DND-41 (cell line): ENCODE measurements around the gene MAGI1.
A peak's percentile ranks its signal among the peaks of the same experiment; 100 is the strongest.

Experiments
- ATAC-seq: fragments of 200-7000 bp; cut with Tn5 transposase; 3 replicates; pipeline ENCODE4 v1.9.1; 2021; ENCODE audit warnings: low read depth; ENCODE audit not compliant: insufficient read depth
- DNase-seq: peaks from one replicate; pipeline ENCODE4 v3.0.0-alpha.2; 2020
- H2AFZ ChIP-seq: 2 replicates; pipeline ENCODE4 v1.6.0; 2012; ENCODE audit warnings: low read depth, low read length
- H3K27ac ChIP-seq: 2 replicates; pipeline ENCODE4 v1.5.1; 2012; ENCODE audit warnings: low read length, inconsistent platforms
- H3K27me3 ChIP-seq: fragments of 200-600 bp; sonication (generic); 2 replicates; pipeline ENCODE4 v1.6.0; 2012; ENCODE audit warnings: low read length, mild to moderate bottlenecking, inconsistent platforms; ENCODE audit not compliant: insufficient read depth, poor library complexity
- H3K36me3 ChIP-seq: 2 replicates; pipeline ENCODE4 v1.5.1; 2012; ENCODE audit warnings: low read length, inconsistent platforms; ENCODE audit not compliant: insufficient read depth
- H3K4me1 ChIP-seq: 2 replicates; pipeline ENCODE4 v1.5.1; 2012; ENCODE audit warnings: mild to moderate bottlenecking, low read length; ENCODE audit not compliant: insufficient read depth
- H3K4me2 ChIP-seq: 2 replicates; pipeline ENCODE4 v1.6.0; 2012; ENCODE audit warnings: mild to moderate bottlenecking, moderate library complexity, low read length, inconsistent platforms; ENCODE audit not compliant: insufficient read depth
- H3K4me3 ChIP-seq, 2 experiments: fragments of 200-600 bp in 1 of 2; shearing (Covaris generic) in 1 of 2; 2 replicates each; pipeline ENCODE4 v1.5.1; 2012 to 2016; ENCODE audit warnings: inconsistent platforms in 2 of 2, low read length in 2 of 2, mild to moderate bottlenecking in 2 of 2, low read depth in 1 of 2, moderate library complexity in 1 of 2
- H3K79me2 ChIP-seq: 2 replicates; pipeline ENCODE4 v1.6.0; 2012; ENCODE audit warnings: low read length, inconsistent platforms; ENCODE audit not compliant: insufficient read depth
- H3K9ac ChIP-seq: 2 replicates; pipeline ENCODE4 v1.6.0; 2012; ENCODE audit warnings: low read depth, mild to moderate bottlenecking, inconsistent platforms, low read length, moderate library complexity
- H3K9me3 ChIP-seq: 2 replicates; pipeline ENCODE4 v1.5.1; 2012; ENCODE audit warnings: low read length, moderate library complexity, mild to moderate bottlenecking, inconsistent platforms; ENCODE audit not compliant: insufficient read depth, severe bottlenecking
- H4K20me1 ChIP-seq: 2 replicates; pipeline ENCODE4 v1.6.0; 2012; ENCODE audit warnings: low read length; ENCODE audit not compliant: insufficient read depth
- EZH2 ChIP-seq: IDR thresholded peaks from 3 replicates; pipeline ENCODE4 v1.6.1; 2012; ENCODE audit warnings: borderline replicate concordance, low read depth, mild to moderate bottlenecking, moderate library complexity, low read length, inconsistent platforms; ENCODE audit not compliant: severe bottlenecking
- TF ChIP-seq, protein P1 (sequence below): IDR thresholded peaks from 2 replicates; pipeline ENCODE4 v1.5.1; 2012; ENCODE audit warnings: borderline replicate concordance, low read length, moderate library complexity, mild to moderate bottlenecking; ENCODE audit not compliant: poor library complexity, severe bottlenecking; ENCODE audit errors: extremely low read depth

MAGI1 gene

DNA sequence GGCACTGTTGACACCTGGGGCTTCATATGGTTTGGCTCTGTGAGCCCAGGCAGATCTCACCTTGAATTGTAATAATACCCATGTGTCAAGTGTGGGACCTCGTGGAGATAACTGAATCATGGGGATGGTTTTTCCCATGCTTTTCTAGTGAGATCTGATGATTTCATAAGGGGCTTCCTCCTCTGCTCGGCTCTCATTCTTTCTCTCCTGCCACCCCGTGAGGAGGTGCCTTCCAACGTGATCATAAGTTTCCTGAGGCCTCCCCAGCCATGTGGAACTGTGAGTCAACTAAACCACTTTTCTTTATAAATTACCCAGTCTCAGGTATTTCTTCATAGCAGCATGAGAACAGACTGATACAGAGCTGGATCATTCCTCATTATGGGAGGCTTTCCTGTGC lies 695.0 kb downstream of the MAGI1 start:
- no peak overlapping the region for H3K9ac ChIP-seq
- H2AFZ ChIP-seq: no peak overlapping the region
- H4K20me1 ChIP-seq: no peaks in the 10 kb centered on the region
- no peak for ATAC-seq
- no peak for DNase-seq
- no peaks in the 10 kb centered on the region for H3K79me2 ChIP-seq
- H3K4me2 ChIP-seq: no peak overlapping the region
- no peaks in the 10 kb centered on the region for H3K27me3 ChIP-seq
- H3K4me3 ChIP-seq: no peak overlapping the region
- TF ChIP-seq, protein P1, sequence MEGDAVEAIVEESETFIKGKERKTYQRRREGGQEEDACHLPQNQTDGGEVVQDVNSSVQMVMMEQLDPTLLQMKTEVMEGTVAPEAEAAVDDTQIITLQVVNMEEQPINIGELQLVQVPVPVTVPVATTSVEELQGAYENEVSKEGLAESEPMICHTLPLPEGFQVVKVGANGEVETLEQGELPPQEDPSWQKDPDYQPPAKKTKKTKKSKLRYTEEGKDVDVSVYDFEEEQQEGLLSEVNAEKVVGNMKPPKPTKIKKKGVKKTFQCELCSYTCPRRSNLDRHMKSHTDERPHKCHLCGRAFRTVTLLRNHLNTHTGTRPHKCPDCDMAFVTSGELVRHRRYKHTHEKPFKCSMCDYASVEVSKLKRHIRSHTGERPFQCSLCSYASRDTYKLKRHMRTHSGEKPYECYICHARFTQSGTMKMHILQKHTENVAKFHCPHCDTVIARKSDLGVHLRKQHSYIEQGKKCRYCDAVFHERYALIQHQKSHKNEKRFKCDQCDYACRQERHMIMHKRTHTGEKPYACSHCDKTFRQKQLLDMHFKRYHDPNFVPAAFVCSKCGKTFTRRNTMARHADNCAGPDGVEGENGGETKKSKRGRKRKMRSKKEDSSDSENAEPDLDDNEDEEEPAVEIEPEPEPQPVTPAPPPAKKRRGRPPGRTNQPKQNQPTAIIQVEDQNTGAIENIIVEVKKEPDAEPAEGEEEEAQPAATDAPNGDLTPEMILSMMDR: no peak
- TF ChIP-seq EZH2: no peak
- H3K4me1 ChIP-seq: no peaks in the 10 kb centered on the region
- H3K27ac ChIP-seq: no peak overlapping the region
- H3K9me3 ChIP-seq: no peaks in the 10 kb centered on the region
- no peaks in the 10 kb centered on the region for H3K36me3 ChIP-seq

DNA sequence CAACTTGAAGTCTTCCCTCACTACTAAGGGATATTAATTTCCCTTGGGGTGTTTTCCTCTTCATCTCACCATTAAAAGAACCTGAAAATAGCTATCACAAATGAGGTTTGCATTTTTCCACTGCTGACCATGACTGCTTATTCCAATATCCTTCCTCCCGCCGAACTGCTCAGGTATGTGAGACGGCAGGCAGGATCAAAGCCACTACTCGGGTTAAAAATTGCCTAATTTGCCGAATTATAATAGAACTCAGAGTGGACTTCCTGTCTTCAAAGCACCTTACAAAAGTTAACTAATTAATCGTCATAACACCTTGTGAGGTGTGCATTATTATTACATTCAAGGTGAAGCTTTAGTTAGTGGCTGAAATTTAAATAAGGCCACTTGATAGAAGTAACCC lies 695.7 kb downstream of the MAGI1 start:
- no peak overlapping the region for H3K9ac ChIP-seq
- no peaks in the 10 kb centered on the region for H3K4me1 ChIP-seq
- H2AFZ ChIP-seq: no peak overlapping the region
- H3K9me3 ChIP-seq: no peaks in the 10 kb centered on the region
- ATAC-seq (no peak), DNase-seq (no peak)
- H3K36me3 ChIP-seq: no peaks in the 10 kb centered on the region
- no peak overlapping the region for H3K27ac ChIP-seq
- TF ChIP-seq, protein P1: no peak
- no peak for TF ChIP-seq EZH2
- H3K27me3 ChIP-seq: no peaks in the 10 kb centered on the region
- no peaks in the 10 kb centered on the region for H4K20me1 ChIP-seq
- H3K79me2 ChIP-seq: no peaks in the 10 kb centered on the region
- H3K4me2 ChIP-seq: no peak overlapping the region
- H3K4me3 ChIP-seq: no peak overlapping the region

DNA sequence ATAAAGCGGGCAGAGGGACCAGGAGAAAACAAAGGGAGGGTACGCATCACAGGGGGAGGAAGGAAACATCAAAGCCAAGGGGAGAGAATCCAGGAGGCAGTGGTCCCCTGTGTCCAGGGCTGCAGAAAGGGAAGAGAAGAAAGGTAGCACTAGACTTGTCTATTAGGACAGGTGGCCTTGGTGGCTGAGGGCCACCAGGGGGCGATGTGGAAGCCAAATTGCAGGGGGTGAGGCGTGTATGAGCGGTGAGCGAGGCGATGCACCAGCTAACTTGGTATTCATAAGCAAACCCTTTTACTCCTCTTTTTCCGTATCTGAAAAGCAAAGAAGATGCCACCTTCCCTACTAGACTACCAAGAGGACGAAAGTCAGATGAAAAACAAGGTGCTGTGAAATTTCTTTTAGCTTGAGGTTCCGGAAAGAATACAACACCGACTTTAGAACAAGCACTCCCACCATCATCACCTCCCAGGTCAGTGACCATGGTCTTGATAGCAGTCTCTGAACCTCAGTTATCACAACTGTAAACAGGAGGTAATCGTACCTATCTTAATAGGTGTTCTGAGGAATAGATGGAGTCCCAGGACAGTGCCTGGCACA lies 696.5 kb downstream of the MAGI1 start:
- H4K20me1 ChIP-seq: no peaks in the 10 kb centered on the region
- H3K36me3 ChIP-seq: no peaks in the 10 kb centered on the region
- peak; percentile 67 for ATAC-seq
- H3K9me3 ChIP-seq: no peaks in the 10 kb centered on the region
- H2AFZ ChIP-seq: no peak overlapping the region
- H3K79me2 ChIP-seq: no peaks in the 10 kb centered on the region
- no peaks in the 10 kb centered on the region for H3K4me1 ChIP-seq
- no peak overlapping the region for H3K9ac ChIP-seq
- H3K4me2 ChIP-seq: no peak overlapping the region
- H3K4me3 ChIP-seq: no peak overlapping the region
- H3K27me3 ChIP-seq: no peaks in the 10 kb centered on the region
- TF ChIP-seq, protein P1: peak; percentile 65
- TF ChIP-seq EZH2: no peak
- H3K27ac ChIP-seq: no peak overlapping the region
- DNase-seq: peak; percentile 31
